NCI-H460 (cell line): ENCODE data around the gene FAM184A. TPM values are rescaled to one million over a fixed set of nuclear protein-coding genes. Genes with fewer than 3 reads are reported as not detected.
A peak's percentile ranks its signal among the peaks of the same experiment; 100 is the strongest.
"Not testable (repeated sequence)": the region's sequence is repeated elsewhere in the genome, so short reads cannot be mapped to it uniquely, and the experiment has no call there.

Experiments used
- DNase-seq: peaks from one replicate; pipeline ENCODE4 v3.0.0-alpha.2; 2016; ENCODE audit warnings: low read depth; ENCODE audit errors: extremely low read depth
- polyA plus RNA-seq: library from polyadenylated mRNA; depleted of rRNA; stranded (reverse); fragments of >200 nt; gene quantifications from 2 replicates; pipeline ENCODE4 v1.2.3, GENCODE V29; 2014; cell fraction: nucleus; rRNA removed
- total RNA-seq: library from RNA; depleted of rRNA; stranded (reverse); fragments of >200 nt; shearing (Covaris generic); gene quantifications from 2 replicates; pipeline ENCODE4 v1.2.3, GENCODE V29; 2014; rRNA removed

The FAM184A gene
- 0.35 and 0.40 TPM in 2 replicates for total RNA-seq
- polyA plus RNA-seq, result 0.11 and 0.29 TPM in 2 replicates

DNA sequence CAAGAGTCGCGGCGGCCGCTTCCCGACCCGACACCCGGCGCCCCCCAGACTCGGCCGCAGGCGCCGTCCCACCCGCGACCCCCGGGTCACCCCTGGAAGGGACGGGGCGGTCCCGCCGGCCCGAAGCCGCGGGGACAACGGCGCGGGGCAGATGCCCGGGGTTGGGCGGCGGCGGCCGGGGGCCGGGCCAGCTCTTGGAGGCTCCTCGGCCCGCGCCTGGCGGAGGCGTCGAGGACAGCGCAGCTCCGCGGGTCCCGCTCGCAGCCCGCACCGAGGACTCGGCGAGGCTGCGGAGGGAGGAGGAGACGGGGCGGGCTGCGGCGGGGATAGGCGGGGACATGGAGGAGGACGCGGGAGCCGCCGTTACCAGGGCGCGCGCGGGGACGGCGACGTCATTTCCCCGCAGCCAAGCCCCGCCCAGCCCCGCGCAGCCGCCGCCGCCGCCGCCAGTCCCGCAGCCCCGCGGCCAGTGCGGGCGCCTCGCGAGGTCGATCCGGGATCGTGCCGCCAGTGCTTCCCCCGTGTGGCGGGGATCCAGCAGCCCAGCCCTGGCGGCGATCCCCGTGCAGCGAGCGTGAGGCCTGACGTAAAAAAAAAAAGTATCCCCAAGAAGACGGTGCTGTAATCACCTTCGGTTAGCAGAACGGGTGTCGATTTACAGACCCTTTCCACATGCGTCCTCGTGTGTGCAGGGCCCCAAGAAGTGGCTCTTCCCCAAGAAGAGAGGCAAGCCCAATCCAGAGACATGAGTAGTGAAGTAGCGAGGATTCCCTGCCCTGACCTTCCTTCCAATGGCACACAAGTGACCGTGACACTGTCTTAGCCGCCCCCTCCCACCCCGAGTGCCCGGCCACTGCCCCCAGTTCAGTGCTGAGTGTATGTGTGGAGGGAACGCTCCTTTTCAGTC, at the start of gene FAM184A:
TSS of gene FAM184A (minus strand) at position 289 of the 907 bp plus-strand sequence. CDS start 365 bp downstream, outside the sequence.
- peak; percentile 17 for DNase-seq

- no peak for DNase-seq
Observed at GRCh38 chr6:119127627-119128026, 49.2 kb upstream of the FAM184A start.

- DNase-seq, result no peak
Observed at GRCh38 chr6:119126826-119127225, 48.4 kb upstream of the FAM184A start.

GRCh38 chr6:119126140-119126539, 47.7 kb upstream of the FAM184A start:
- no peak for DNase-seq

- no peak for DNase-seq
Observed at GRCh38 chr6:119125576-119125975, 47.1 kb upstream of the FAM184A start.

GRCh38 chr6:119124079-119124824, 45.8 kb upstream of the FAM184A start:
- no peak for DNase-seq

GRCh38 chr6:119122336-119122735, 43.9 kb upstream of the FAM184A start:
- DNase-seq, result no peak

- no peak for DNase-seq
Observed at GRCh38 chr6:119121367-119121766, 42.9 kb upstream of the FAM184A start.

DNA sequence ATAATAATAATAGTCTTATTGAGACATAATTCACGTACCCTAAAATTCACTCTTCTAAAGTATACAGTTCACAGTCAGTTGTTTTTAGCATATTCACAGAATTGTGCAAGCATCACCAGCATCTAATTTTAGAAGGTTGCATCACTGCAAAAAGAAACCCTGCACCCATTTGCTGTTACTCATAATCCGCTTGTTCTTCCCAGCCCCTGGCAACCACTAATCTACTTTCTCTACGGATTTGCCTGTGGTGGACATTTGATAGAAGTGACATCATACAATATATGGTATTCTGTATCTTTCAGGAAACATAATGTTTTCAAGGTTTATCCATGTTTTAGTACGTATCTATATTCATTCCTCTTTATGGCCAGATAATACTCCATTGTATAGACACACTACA, 41.5 kb upstream of the FAM184A start:
- no peak for DNase-seq

GRCh38 chr6:119119062-119119461, 40.6 kb upstream of the FAM184A start:
- DNase-seq, result not testable (repeated sequence)

DNA sequence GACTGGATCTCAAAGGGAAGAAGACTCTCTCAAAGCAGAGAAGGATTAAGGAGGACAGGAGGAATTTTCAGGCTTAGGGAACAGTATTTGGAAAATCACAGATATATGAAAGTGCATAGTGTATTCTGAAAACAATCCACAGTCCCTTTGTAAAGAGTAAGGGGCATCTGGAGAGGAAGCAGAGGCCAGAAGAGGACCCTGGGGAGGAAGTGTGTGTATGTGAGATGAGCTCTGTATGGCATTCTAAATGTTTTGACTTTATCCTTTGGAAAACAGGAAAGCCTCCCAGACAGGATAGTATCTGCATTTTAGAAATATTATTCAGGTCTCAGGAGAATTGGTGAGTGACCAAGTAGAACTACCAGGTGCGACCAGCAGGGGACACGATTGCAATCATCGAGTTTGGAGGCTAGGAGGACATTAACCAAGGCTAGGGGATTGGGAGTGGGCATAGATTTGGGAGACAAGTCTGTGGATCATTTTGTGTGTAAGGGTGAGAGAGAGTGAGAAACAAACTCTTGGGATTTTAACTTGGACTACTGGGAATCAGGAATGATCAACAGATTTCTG, 38.3 kb upstream of the FAM184A start:
- DNase-seq, result no peak

DNA sequence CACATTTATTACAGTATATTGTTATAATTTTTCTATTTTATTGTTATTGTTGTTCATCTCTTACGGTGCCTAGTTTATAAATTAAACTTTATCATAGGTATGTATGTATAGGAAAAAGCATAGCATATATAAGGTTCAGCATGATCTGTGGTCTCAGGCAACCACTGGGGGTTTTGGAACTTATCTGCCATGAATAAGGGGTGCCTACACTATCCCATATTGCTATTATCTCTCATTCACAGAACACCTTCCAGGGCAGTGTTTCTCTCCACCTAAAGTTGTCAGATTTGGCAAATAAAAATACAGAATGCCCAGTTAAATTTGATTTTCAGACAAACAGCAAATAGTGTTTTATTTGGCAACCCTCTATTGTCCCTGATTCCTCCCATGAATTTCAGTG, 35.5 kb upstream of the FAM184A start:
- no peak for DNase-seq

- DNase-seq, result no peak
Observed at GRCh38 chr6:119112812-119113530, 34.5 kb upstream of the FAM184A start.

- DNase-seq, result peak; percentile 30
Observed at GRCh38 chr6:119110601-119111548, 32.4 kb upstream of the FAM184A start.

DNA sequence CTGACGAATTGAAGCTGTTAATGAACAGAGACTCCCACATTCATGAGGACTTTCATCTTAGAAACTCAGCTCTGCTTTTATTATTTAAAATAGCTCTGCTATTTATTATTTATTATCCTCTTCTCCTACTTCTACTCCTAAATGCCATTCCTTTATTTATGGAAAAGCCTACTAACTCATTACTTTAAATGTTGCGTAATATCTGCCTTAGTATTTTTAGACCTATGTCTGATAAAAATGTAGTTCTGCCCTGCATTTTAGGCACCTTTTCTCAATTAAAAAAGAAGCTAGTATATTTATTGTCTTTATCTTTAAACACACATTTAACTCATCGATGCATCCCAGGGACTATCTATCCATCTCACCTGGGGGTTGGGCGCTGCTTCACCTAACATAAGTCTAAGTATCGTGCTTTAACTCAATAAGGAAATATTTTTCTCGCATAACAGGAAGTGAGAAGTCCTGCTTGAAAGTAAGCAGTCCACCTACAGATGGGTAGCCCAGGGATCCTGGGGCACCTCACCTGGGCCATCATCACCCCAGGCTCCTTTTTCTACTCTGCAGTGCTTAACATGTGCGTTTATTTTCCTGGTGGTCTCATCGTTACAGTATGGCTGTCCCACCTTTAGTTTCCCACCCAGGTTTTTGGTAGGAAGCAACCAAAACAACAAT, 31.3 kb upstream of the FAM184A start:
- DNase-seq, result no peak

GRCh38 chr6:119108076-119108475, 29.6 kb upstream of the FAM184A start:
- DNase-seq, result no peak

GRCh38 chr6:119105282-119105681, 26.8 kb upstream of the FAM184A start:
- DNase-seq, result no peak

GRCh38 chr6:119102901-119103300, 24.4 kb upstream of the FAM184A start:
- no peak for DNase-seq

- no peak for DNase-seq
Observed at GRCh38 chr6:119100115-119100514, 21.7 kb upstream of the FAM184A start.
